ENCODE data around the gene COL6A3. TPM values are rescaled to one million over a fixed set of nuclear protein-coding genes. Genes with fewer than 3 reads are reported as not detected.

Gene COL6A3
- total RNA-seq, 1 experiment from 2014 or later = 1.2 TPM

- Histone ChIP-seq H3K27me3 (ENCODE audit: insufficient read depth, low read length) (no peaks in the 10 kb centered on the region; the same call in 1 of the 2 replicates), H3K27ac (ENCODE audit: low read depth, low read length) (no peak overlapping the region), H3K36me3 (ENCODE audit: control insufficient read depth in 1 of 2, insufficient read depth in 2 of 2, low read length in 2 of 2) (no peaks in the 10 kb centered on the region), H2AFZ (ENCODE audit: low read depth, low read length, poor library complexity, severe bottlenecking) (peak overlapping the region; percentile 86), H3K79me2 (ENCODE audit: insufficient read depth, low read length) (no peaks in the 10 kb centered on the region), H3K9me3 (ENCODE audit: control insufficient read depth in 1 of 2, insufficient read depth in 1 of 2, low read depth in 1 of 2, low read length in 2 of 2) (no peaks in the 10 kb centered on the region), H3K9me2 (ENCODE audit: insufficient read depth) (no peaks in the 10 kb centered on the region), H4K20me1 (ENCODE audit: insufficient read depth) (no peaks in the 10 kb centered on the region), H3K4me2 (ENCODE audit: low read length) (peak overlapping the region; percentile 61), H3K4me1 (ENCODE audit: control insufficient read depth in 1 of 2, insufficient read depth in 2 of 2, low read length in 2 of 2) (peaks cover 0 to 23% of the 10 kb centered on the region in 2 experiments; a peak in 2 of 4 replicates), H3K9ac (ENCODE audit: low read length) (no peak overlapping the region), H3K4me3 (replicated peaks in 1 of 2; ENCODE audit: low read depth in 1 of 2, low read length in 2 of 2) (0 out of 4 replicates have a peak overlapping the region, but pooled peaks of 1 of the 2 experiments have one; percentile 15)
- peak; percentile 15 for DNase-seq (ENCODE audit: low read depth, low spot score)
- POLR2A ChIA-PET = no interaction called here
- RAD21 ChIA-PET (ENCODE audit: low non-redundant PET in 1 of 2, low total read pairs in 2 of 2, uncharacterized antibody in 2 of 2, unreplicated experiment in 2 of 2) = no interaction called here
- intact Hi-C loops (cut with micrococcal nuclease) = no loop called here
- ATAC-seq = peak; percentile 91
- CTCF ChIA-PET = interaction anchor here (1.0 to 2.2 kb wide), 2 partner anchors 11 kb away, joined by 4 to 11 read pairs; no protein-coding TSS in a partner anchor
- no TSS peak for BruUV-seq (replicated peaks)
- TF ChIP-seq SP1 (IDR thresholded peaks at IDR 0.05; ENCODE audit: low read depth) = 0 out of 2 replicates have a peak, but pooled peaks have one; percentile 4
- no peak for TF ChIP-seq ELF1 (IDR thresholded peaks at IDR 0.05; ENCODE audit: borderline replicate concordance, low read depth)
- no peak for TF ChIP-seq JUND (IDR thresholded peaks at IDR 0.05)
- peak; percentile 31; the same call in 1 of the 2 replicates for TF ChIP-seq FOSL1 (IDR thresholded peaks at IDR 0.05; ENCODE audit: low read depth)
- TF ChIP-seq ZFX (IDR thresholded peaks at IDR 0.05) = no peak
- TF ChIP-seq POLR2A (IDR thresholded peaks at IDR 0.05; ENCODE audit: borderline replicate concordance, extremely low read depth, insufficient read depth, insufficient read length) = no peak
- no peak for TF ChIP-seq TCF7L2 (IDR thresholded peaks at IDR 0.05; ENCODE audit: borderline replicate concordance, extremely low read depth, insufficient read depth, insufficient read length)
- TF ChIP-seq EGR1 (IDR thresholded peaks at IDR 0.05; ENCODE audit: low read depth) = no peak
- no peak for TF ChIP-seq REST (IDR thresholded peaks at IDR 0.05; ENCODE audit: low read depth)
- no peak for TF ChIP-seq YY1 (IDR thresholded peaks at IDR 0.05; ENCODE audit: extremely low read depth, insufficient replicate concordance, low read depth, low read length)
- TF ChIP-seq EZH2 (IDR thresholded peaks at IDR 0.05) = no peak
- no peak for TF ChIP-seq POLR2AphosphoS5 (IDR thresholded peaks at IDR 0.05; ENCODE audit: low read depth, low read length)
- TF ChIP-seq CBX3 (IDR thresholded peaks at IDR 0.05; ENCODE audit: low read depth) = no peak
- no peak for TF ChIP-seq ZBTB33 (IDR thresholded peaks at IDR 0.05; ENCODE audit: extremely low read depth, insufficient replicate concordance, low read length)
- TF ChIP-seq SIN3A (IDR thresholded peaks at IDR 0.05; ENCODE audit: low read depth) = no peak
- TF ChIP-seq ATF3 (IDR thresholded peaks at IDR 0.05) = no peak
- no peak for TF ChIP-seq RAD21 (IDR thresholded peaks at IDR 0.05; ENCODE audit: low read depth)
- TF ChIP-seq CTCF (IDR thresholded peaks at IDR 0.05 in 2 of 3, conservative IDR thresholded peaks at IDR 0.05 in 1 of 3; ENCODE audit: borderline replicate concordance in 1 of 3, insufficient read depth in 1 of 3, low read depth in 2 of 3, low read length in 2 of 3) = 0 out of 6 replicates have a peak, but pooled peaks of 1 of the 3 experiments have one; percentile 14
- TF ChIP-seq SRF (IDR thresholded peaks at IDR 0.05; ENCODE audit: low read depth) = no peak
- TF ChIP-seq ZNF274 (IDR thresholded peaks at IDR 0.05; ENCODE audit: low read depth, low read length) = no peak
Observed at GRCh38 chr2:237432484-237433092, 18.6 kb upstream of the COL6A3 start.
